Fibroblast of the aortic adventitia (primary cell): ENCODE measurements around the gene CNOT8. TPM values are rescaled to one million over a fixed set of nuclear protein-coding genes. Genes with fewer than 3 reads are reported as not detected.

Experiments
- DNase-seq: peaks from one replicate; pipeline ENCODE4 v3.0.0-alpha.2; 2010; ENCODE audit warnings: low read depth
- H3K4me3 ChIP-seq: 2 replicates; pipeline ENCODE4 v1.5.1; 2011; ENCODE audit warnings: low read depth, mild to moderate bottlenecking, control low read depth, low read length, moderate library complexity
- total RNA-seq: library from RNA; depleted of rRNA; stranded (reverse); fragments of >200 nt; gene quantifications from 2 replicates; pipeline ENCODE4 v1.2.3, GENCODE V29; 2012; ENCODE audit warnings: low replicate concordance
- TF ChIP-seq, protein P1 (sequence below): IDR thresholded peaks from 2 replicates; pipeline ENCODE4 v1.5.1; 2011; ENCODE audit warnings: mild to moderate bottlenecking, low read length, control low read depth, inconsistent platforms; ENCODE audit not compliant: insufficient read depth

The CNOT8 gene
- total RNA-seq, 1 donor: 38.8 TPM

DNA sequence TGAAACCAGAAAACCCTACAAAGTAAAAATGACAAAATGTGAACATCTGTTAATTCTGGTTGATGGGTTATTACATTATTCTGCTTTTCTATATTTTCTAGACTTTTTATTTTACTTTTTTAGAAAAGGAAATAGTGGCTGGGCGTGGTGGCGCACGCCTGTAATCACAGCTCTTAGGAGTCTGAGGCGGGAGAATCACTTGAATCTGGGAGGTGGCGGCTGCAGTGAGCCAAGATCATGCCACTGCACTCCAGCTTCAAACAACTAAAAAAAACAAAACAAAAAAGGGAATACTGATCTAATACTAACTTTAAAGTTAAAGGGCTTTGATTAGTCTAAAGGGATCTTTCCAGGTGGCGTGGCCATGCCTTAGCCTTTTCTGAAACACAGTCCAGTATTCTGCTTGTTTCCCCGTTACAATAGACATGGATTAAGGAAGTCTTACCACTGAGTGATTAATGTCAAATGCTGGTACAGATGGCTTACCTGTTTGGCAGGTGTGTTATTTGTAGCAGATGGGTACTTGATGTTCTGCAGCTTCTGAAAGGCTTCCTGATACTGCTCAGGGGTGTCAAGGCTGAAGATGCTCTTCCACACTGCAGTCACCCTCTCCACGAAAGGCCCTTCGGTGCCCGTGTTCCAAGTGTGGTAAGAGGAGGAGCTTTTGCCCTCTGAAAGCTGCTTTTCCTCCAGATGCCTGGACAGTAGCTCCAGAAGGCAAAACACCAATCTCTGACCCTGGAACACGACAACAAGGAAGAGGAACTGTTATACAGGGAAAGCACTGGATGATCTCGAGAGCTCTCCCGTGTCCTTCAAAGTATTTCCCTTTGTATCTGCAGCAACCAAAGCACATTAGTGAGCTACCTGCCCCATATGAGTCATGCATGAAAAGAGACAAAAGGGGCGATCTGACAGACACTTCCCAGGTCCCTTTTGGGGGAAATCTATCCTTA is 37.5 kb downstream of the CNOT8 start:
- no peak overlapping the region for H3K4me3 ChIP-seq
- TF ChIP-seq, protein P1, sequence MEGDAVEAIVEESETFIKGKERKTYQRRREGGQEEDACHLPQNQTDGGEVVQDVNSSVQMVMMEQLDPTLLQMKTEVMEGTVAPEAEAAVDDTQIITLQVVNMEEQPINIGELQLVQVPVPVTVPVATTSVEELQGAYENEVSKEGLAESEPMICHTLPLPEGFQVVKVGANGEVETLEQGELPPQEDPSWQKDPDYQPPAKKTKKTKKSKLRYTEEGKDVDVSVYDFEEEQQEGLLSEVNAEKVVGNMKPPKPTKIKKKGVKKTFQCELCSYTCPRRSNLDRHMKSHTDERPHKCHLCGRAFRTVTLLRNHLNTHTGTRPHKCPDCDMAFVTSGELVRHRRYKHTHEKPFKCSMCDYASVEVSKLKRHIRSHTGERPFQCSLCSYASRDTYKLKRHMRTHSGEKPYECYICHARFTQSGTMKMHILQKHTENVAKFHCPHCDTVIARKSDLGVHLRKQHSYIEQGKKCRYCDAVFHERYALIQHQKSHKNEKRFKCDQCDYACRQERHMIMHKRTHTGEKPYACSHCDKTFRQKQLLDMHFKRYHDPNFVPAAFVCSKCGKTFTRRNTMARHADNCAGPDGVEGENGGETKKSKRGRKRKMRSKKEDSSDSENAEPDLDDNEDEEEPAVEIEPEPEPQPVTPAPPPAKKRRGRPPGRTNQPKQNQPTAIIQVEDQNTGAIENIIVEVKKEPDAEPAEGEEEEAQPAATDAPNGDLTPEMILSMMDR: no peak
- no peak for DNase-seq

DNA sequence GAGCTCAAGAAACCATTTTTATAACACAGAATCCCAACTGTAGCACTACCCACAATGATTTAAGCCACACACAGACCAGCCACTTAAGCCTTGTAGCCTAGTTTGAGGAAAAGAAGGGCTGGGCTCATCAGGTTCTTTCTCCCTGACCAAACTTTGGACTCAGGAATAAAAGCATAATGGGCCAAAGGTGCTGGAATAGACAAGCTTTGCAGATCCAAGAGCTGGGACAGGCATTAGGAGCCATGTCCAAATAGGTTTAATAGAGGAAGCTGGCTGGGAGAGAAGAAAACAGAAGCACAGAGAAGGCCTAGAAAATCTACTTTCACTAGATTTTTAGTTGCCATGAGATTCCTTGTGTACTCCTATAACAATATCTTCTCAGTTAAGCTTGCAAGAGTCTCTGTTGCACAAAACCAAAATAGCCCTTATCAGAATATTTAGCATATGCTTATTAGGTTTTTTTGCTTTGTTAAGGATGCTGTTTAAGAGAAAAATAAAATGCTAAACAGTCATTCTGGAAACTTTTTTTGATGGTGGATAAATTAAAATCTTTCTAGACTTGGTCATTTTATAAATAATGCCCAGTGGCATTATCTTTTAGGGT is 38.2 kb downstream of the CNOT8 start:
- TF ChIP-seq, protein P1: no peak
- DNase-seq: no peak
- H3K4me3 ChIP-seq: no peak overlapping the region

DNA sequence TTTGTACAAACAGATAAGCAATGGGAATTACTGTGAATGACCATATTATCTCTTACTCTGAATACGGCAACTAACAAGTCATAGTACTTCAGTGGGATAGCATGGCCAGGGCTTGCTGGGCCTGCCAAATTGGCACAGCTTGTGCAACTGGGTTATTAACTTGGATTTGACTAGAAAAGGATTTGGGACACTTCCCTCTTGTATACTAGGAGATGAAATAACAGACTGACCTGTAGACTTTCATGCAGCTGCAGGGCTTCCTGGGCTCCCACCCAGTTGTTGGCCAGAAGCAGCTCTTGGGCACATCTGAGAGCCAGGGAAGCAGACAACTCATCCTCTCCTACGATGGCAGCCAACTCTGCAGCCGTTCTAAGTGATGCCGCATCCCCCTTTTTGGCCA is 39.8 kb downstream of the CNOT8 start:
- no peak overlapping the region for H3K4me3 ChIP-seq
- no peak for DNase-seq
- TF ChIP-seq, protein P1: no peak

DNA sequence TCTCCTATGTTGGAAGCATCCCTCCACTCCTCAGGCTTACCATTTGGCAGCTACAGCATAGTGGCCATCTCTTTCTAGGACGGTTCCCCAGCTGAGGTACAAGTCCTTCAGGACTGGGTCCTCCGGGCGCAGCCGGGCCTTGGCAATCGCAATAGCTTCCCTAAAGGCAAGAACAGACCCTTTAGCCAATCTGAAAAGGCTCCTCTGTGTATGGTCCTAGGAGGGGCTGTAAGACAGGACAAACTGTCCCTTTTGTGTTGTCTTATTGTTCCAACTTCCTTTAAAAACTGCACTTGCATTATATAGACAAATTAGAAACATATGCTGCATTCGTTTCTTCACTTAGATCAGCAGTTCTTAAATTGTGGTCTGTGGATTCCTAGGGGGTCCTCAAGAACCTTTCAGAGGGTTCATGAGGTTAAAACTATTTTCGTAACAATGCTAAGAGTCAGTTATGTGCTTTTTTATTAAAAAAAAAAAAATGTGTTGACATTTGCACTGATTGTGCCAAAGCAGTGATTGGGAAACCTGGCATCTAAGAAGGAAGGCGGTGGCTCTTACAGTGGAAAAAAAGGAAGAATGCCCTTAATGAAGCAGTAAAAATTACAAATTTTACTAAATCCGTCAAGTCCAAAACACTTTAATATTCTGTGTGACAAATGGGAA is 40.9 kb downstream of the CNOT8 start:
- H3K4me3 ChIP-seq: no peak overlapping the region
- DNase-seq: peak; percentile 5
- TF ChIP-seq, protein P1: no peak

DNA sequence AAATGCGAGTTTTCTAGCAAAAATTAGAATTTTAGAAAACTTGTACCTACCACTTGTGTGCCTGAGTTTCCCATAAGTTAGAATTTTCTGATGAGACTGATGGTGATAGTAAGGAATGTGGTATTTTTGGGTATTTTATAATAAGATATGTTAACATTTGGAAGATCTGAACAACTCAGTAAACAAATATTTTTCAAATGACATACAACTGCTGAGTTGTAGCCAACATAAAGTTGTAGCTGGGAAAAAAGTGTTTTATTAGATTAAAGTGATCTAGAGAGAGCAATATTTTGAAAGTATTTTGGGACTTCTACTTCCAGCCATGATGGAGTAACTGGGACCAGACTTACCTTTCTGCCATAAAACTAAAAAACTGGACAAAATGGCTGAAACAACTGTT is 41.6 kb downstream of the CNOT8 start:
- no peak overlapping the region for H3K4me3 ChIP-seq
- TF ChIP-seq, protein P1: no peak

DNA sequence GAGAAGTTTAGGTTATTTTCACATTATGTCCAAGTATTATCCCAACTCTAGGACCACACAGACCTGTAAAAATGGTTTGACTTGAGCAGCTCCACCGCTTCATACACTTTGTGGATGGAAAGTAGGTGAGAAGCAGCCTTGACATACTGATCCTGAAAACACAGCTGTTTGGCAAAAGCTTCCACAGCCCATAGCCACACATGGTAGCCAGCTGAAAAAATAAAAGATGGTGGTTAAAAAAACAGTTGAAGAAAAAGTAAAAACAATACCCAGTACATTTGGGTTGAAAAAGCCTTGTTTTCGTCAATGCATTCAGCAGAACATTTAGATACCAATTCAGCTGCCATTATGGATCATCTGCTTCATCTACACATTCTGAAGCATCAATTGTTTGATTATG is 42.8 kb downstream of the CNOT8 start:
- H3K4me3 ChIP-seq: no peak overlapping the region
- no peak for DNase-seq
- TF ChIP-seq, protein P1: no peak

More for the DNA sequence above, 41.6 kb downstream of the CNOT8 start:
- DNase-seq: no peak
